SHP77 treated with DMSO at 0.1 percent for 48 hours (cell line): ENCODE measurements around the gene LRRC52.

ENCODE experiments used
- DNase-seq: peaks from one replicate; lab custom pipeline; 2025; lab: John Stamatoyannopoulos, UW

LRRC52 gene

DNA sequence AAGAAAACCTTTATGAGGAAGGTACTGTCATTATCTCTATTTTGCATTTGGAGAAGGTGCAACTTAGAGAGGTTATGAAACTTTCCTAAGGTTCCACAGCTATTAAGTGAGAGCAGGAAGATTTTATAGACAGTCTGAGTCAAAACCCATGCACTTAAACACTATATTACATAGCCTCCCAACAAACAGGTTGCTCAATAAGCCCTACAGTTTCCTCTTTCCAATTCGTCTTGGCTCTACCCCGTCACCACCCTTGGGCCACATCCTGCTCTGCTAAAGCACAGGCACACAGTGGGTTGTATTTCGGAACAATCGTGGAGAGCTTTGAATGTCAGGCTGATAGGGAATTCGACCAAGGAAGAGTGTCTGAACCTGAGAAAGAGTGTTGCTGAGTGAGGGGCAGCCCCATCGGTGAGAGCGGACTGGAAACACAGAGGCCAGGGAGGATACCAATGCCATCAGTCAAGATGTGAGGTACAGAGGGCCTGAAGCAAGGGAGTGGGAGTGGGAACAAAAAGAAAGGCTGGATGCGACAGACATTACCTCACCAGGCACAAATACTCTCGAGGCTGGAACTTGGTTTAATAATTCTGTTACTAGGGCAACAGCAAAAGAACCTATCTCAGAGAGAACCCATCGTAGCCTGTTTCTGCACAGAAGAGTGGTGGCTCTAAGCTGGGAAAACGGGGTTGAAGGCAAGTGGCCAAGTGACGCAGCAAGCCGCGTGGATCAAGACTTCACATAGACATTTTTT, 6.3 kb upstream of the LRRC52 start:
- no peak for DNase-seq

DNA sequence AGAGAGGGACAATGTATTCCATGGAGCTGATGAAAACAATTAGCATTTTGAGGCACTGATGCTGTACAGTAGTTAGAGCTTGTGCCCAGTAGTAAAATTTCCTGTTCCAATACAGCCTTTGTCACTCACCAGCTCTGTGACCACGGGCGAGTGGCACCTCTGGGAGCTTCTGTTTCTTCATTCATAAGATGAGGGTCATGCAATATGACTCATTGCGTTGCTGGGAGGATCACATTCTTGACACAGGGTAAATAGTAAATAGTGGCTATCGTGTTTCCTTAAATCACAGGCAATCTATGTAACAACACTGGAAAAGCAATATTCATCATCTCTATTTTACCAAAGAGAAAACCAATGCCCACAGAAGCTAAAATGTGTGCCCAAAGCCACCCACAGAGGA, 4.5 kb upstream of the LRRC52 start:
- no peak for DNase-seq

DNA sequence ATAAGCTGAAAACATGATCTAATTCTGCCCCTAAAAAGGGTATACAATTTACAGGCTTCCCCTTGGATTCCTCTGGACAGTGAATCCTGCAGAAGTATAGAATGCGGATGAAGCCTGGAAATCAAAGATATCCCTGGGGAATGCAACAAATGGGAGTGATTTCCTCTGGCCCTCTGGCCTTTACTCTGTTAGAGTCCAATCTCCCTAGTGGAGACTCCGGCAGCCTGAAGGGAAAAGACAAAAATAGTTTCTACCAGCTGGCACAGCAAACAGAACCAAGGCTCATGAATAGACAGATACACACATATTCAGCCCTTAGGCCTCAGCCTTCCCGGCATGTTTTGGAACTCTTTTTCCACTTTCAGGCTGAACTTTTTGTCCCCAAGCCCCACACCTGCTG, 3.9 kb upstream of the LRRC52 start:
- DNase-seq: no peak

DNA sequence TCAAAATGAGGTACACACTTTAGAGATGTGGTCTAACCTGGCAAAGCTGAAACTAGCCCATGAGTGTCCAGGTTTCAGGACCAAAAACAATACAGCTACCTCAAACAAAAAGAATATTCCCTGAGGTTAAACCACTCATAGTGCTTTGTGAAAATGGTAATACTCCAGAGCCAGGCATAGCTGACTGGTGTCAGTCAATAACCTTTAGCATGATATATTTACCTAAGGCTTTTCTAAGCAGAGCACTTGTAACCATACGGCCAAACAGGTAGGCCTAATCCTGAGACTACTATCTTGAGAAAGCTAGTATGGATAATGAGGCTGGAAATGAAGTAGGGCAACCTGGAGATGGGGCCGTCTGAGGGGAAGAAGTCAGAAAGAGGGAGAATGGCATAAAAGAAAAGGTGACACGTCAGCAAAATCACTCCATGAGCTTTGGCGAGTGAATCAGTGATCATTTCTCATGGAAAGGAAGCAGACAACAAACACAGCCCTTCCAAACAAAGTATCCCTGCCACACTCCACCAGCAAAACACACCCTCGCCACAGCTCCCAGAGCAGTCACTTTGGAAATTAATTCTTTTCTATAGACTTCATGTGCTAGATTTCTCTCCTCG, 1.7 kb upstream of the LRRC52 start:
- DNase-seq: no peak

DNA sequence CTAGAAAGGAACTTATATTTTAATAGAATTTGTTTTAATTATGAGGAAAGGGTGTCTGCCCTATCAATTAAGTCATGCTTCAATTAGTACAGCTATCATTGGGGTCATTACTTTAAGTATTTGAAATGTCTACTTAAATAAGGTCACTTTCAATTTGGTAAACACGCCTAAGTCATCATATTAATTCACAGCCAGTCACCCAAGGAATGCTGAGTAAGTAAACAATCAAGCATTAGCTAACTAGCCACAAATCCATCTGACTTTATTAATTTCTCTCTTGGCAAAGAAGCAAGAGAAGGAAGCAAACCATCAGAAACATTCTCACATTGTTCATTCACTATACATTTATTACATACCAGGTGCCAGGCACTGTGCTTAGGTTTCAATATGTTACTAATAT, 1.2 kb upstream of the LRRC52 start:
- DNase-seq: no peak

DNA sequence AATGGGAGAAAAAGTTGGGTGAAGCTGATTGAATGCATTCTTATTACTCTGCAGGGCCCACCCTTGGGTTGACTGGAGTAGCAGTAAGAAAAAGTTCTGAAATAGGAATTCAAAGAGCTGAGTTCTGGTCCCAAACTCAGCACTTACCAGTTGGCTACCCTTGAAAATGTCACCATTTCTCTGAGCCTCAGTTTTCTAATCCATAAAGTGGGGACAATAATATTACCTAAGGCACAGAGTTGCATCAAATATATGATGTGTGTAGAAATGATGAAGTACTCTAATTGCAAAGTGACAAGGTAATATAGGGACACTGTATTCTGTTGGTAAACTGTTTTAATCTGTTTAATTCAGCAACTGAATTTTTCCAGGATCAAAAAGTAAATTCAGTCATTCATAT, 1.2 kb downstream of the LRRC52 start:
- DNase-seq: no peak

DNA sequence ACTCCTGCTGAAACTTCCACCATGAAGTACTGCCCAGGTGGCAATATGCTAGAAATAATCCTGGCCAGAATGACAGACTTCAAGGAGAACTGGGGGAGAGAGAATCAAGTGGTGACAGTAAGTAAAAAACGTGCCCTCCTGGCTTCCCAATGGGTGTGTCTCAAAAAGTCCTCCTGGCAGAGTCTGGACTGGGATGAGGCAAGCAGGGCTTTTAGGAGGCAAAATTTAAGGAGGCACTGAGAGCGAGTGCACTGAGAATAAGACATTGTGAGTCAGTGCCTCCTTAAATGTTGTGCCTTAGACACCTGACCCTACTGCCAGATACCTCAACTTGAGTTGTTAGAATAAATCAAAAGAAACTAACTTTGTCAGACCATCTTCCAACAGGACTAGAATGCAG, 2.2 kb downstream of the LRRC52 start:
- no peak for DNase-seq

DNA sequence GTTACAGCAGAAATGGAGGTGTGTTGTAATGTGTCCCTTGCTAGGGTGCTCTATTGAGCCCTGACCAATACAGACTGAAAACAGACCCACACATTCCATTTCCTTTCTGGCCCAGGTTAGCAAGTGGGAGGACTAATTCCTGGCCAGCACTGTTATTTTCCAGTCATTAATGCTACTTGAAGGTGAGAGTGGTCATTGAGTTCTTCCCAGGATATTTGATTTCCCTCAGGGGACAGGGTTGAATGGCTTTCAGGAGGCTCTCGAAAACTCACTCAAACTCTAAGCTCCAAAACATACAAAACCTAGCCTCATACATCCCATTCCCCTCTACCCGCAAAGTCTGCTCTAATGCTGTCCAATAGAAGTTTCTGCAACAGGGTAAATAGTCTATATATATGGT, 6.2 kb downstream of the LRRC52 start:
- no peak for DNase-seq

DNA sequence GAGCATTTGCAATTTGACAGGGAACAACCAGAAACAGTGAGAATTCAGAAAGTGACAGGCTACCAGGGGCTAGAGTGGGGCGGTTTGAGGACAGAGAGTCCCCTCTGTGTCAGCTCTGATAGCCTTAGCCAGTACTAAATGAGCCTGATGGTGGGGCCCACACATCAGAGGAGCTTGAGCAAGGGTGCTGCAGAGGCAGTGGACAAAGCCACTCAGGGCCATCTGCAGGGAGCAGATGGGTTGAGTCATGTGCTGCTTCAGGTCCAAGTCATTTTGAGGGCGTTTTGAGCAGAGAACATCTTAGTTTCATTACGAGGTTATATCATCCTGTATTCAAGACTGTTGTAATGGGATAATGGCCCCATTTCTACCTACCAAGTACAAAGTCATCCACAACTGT, 7.7 kb downstream of the LRRC52 start:
- no peak for DNase-seq

DNA sequence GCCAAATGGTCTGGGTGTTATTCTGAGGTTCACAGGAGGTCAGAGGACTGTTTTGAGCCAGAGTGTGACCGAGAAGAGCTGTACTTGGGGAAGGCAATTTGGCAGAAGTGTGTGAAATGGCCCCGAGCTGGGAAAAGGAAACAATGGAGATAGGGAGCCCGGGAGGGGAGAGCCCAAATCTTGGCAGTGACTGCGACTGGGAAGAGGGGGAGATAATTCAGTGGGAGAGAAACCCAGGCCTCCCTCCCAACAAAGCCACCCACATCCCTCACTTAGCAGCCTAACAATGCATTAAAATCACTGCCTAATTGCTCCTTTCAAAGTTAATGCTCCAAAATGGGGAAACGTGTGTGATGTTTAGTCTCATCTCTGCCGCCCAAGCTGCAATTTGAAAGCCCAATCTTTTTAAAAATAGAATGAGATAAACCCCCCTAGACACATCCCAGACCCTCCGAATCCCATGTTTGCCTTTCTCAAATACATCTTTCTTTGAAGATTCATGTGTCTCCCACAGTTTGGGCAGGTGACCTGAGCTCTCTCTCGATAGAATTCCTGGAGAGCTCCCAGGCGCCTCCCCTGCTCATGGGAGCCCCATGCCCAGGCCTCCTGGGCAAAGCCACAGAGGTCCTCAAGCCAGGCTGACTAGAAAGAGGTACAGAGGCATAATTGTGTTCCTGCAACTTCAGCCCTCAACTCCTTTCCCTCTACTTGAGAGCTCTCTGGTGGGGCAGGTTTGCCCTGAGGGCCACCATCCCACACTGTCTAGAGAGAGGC, 17.3 kb downstream of the LRRC52 start:
- DNase-seq: no peak

DNA sequence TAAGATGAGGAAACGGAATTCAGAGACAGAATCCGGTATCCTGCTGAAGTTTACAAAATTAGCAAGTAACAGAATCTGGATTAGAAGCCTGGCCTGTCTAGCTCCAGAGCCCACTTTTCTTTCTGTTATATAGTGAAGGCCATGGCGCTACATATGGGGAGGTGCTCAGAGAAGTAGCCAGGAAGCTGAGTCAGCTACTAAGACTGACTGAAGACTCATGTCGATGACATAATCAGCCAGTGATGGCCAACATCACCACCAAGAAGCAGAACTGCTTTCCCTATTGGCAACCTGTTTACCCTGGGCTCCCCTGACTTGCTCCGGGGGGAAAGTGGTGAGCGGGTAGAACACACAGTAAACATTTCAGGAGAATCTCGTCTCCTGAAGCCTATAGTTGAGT, 18.8 kb downstream of the LRRC52 start:
- no peak for DNase-seq

DNA sequence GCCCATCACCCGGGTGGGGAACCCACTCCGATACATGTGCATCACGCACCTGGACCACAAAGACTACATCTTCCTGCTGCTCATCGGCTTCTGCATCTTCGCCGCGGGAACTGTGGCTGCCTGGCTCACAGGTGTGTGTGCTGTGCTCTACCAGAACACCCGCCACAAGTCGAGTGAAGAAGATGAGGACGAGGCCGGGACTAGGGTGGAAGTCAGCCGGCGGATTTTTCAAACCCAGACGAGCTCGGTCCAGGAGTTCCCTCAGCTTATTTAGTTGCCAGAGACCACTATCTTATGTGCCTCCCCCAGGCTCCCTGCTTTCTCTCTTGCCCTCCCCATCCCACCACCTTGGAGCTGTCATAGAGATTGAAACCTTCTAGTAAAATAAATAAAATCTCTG, 19.8 kb downstream of the LRRC52 start:
- no peak for DNase-seq

DNA sequence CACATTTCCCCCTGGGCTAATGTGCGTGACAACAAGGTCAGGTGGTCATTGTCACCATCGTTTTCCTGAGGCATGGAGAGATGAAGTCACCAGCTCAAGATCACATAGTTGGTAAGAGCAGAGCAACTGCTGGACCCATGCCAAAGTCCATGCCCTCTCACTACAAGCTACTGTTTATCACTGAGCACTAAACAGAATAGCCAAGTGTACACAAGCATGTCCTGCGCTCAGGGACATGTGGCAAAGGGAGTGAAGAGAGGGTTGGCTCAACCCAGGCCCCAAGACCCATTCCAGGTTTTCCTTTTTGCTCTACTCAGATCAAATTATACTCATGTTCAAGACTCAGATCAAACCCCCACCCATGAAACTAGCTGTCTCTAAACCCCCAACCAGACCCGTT, 20.8 kb downstream of the LRRC52 start:
- no peak for DNase-seq

DNA sequence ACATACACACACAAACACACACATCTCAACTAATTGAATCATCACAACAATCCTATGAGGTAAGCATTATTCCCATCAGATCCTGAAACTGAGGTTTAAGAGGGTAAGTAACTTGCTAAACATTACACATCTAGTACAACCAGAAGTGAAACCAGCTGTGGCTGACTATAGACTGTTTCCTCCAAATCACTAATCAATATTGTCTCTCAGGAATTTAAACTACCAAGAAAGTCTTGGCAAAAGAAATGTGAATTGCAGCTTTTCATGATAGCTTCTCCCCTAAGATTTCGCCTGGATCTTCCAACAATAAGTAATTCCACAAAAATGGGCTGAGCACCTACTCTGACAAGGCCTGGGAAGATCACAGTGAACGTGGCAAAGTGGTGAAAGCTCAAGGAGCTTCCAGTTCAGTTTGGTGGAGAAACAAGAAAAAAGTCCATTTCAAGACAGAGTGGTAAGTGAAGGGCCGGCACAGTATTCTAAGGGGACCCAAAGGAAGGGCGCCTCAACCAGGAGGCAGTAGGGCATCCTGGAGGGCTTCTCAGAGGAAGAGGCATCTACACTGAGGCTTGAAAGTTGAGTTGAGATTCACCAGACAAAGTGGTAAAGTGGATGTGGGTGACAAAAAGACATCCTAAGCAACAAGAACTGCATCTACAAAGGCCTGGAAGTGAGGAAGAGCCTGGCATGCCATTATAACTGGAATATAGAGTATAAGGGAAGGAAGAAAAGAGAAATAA, 22.1 kb downstream of the LRRC52 start:
- DNase-seq: no peak

DNA sequence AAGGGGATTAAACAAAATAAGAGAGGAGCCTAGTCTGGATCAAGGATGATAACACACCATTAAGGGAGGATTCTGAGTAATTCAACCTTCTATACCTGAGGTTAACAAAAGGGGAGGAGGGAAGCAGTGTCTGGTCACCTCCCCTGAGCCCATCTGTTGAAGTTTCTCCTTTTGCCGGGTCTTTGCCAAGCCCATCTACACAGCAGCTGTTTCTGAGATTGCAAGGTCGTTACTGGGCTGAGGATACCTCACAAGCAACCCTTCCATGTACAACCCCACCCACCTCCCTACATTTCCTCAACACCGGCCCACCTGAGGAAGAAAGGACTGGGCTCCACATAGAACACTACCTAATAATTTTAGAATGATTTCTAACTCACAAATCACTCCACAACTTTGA, 26.3 kb downstream of the LRRC52 start:
- DNase-seq: no peak

DNA sequence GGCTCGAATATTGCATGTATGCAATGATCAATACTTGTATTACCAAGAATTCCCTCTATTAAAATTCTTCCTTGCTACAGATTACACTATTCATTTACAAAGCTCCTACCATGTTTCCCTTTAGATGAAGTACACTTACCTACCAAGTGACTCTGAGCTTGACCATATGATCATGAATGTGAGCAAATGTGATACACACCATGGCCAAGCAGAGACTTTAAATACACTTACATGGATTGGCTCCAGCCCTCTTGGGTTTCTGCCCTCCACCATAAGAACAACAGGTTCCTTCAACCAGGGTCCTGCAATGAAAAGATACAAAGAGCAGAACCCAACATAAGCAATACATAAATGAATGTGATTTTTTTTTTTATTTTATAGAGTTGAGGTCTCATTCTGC, 30.0 kb downstream of the LRRC52 start:
- no peak for DNase-seq

DNA sequence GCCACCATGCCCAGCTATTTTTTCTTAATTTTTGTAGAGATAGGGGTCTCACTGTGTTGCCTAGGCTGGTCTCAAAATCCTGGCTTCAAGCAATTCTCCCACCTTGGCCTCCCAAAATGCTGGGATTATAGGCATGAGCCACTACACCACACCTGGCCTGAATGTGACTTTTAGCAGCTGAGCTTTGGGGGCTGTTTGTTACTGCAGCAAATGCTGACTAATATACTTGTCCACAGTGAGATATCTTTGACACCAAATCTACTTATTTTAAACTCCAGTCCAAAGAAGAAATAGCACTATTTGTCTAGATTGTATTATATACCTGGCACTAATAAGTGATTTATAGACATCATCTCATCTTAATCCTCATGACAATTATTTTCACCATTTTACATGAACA, 30.5 kb downstream of the LRRC52 start:
- no peak for DNase-seq

DNA sequence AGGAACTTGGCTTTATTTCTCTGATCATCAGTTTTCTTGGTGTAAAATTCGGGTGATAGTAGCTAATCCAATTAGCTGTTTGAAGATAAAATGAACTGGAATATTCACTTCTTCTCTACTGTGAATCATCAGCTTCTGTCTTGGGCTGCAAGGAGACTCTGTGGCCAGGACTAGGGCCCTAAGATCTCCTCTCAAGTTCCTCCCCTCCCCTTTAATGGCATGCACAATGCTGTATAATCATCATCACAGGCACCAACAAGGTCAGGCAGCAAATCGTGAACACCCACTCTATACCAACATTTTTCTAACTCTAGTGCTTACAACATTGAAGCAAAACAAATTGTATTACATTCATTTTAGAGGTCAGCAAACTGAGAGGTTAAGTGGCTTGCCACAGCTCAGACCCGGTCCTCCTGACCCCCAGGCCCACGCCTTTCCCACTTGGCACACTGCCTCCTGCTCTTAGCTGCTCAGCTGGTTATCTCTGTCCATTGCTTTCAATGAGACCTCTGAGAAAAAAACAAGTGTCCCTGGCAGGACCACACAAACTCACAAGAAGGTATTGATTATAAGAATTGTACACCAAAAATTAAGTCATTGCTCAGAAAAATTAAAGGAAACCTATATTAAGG, 31.8 kb downstream of the LRRC52 start:
- DNase-seq: no peak

DNA sequence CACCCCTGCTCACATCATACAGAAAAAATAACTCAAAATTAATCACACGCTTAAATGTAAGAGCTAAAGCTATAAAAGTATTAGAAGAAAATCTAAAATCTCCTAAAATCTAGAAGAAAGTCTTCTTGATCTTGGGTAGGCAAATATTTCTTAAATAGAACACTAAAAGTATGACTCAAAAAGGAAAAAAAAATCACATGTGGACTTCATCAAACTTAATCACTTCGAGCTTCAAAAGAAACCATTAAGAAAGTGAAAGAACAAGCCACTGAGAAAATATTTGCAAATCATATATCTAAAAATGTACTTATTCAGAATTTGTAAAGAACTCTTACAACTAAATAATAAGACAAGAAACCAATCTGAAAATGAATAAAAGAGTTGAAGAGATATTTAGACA, 32.7 kb downstream of the LRRC52 start:
- no peak for DNase-seq

DNA sequence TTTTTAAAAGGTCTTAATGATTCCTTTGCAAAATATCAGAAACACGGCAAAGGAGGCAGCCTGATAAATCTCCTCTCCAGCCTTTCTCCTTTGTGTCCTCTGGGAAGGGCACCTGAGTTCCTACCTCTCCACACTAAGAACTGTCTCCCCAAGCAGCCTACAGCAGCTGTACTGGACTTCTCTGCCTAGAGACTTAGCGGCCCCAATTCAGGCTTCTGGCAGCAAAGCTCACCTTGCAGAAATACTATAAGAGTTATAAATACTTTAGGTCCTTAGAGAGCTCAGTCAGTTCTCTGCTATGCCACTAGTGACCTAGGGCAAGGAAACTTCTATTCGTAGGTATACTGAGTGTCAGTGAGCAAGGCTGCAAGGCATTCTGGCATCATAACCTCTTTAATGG, 33.9 kb downstream of the LRRC52 start:
- DNase-seq: no peak

DNA sequence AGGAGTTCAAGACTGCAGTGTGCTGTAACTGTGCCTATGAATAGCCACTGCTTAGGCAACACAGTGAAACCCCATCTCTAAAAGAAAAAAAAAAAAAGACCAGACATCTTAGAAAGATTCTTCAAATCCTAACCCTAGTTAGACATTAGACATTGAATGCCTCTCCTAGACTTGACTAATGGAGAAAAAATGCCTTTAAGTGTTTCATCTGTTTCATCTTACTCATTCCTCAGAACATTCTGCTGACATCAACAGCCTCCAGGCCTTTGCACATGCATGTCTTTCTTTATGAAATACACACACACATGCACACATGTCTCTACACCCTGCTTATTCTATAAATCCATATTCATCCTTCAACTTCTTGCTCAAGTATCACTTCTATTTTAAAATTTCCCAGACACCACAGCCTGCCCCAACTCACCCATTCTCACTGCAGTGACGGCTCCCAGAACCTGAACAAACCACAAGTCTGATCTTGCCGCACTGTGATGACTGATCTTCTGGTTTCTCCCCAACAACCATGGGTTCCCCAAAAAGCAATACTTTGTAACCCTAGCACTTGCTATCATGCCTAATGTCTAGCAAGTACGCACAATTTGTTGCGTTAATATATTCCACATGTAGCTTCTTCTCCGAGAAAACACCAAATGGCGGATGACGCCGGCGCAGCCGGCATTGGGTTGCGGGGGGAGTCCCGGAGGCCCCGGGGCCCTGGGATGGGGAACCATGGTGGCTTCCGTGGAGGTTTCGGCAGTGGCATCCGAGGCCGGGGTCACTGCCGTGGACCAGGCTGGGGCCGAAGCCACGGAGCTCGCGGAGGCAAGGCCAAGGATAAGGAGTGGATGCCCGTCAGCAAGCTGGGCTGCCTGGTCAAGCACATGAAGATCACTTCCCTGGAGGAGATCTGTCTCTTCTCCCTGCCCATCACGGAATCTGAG, 37.4 kb downstream of the LRRC52 start:
- DNase-seq: no peak
